Activated B cell treated with CpG ODN at 0.5 μM for 24 hours (primary cell): ENCODE measurements around the gene C10orf71. TPM values are rescaled to one million over a fixed set of nuclear protein-coding genes. Genes with fewer than 3 reads are reported as not detected.

ENCODE experiments used
- ATAC-seq: fragments of 200-7000 bp; cut with Tn5 transposase; one replicate; pipeline ENCODE4 v1.10.0; 2021; ENCODE audit warnings: low read depth, mild to moderate bottlenecking, moderate library complexity
- CTCF ChIA-PET: fragments of 350-600 bp; sonication (Branson Sonifier 250); formaldehyde crosslinking; loops from one replicate; lab custom pipeline; 2021; ENCODE audit warnings: antibody characterized with exemption; lab: Charles Lee
- POLR2A ChIA-PET: fragments of 350-600 bp; sonication (Branson Sonifier 250); formaldehyde crosslinking; loops from one replicate; lab custom pipeline; 2021; ENCODE audit warnings: antibody characterized with exemption; lab: Charles Lee
- DNase-seq: peaks from one replicate; pipeline ENCODE4 v3.0.0; 2022
- H3K27ac Mint-ChIP-seq: one replicate; pipeline ENCODE4 v1.8.0; 2020; ENCODE audit warnings: mixed read lengths
- H3K27me3 Mint-ChIP-seq: one replicate; pipeline ENCODE4 v1.8.0; 2021; ENCODE audit warnings: mixed read lengths
- H3K36me3 Mint-ChIP-seq: one replicate; pipeline ENCODE4 v1.8.0; 2021; ENCODE audit warnings: low read depth, mixed read lengths
- H3K4me1 Mint-ChIP-seq: one replicate; pipeline ENCODE4 v1.8.0; 2021; ENCODE audit warnings: mixed read lengths
- H3K4me3 Mint-ChIP-seq: one replicate; pipeline ENCODE4 v1.8.0; 2020; ENCODE audit warnings: mild to moderate bottlenecking, mixed read lengths
- H3K9me3 Mint-ChIP-seq: one replicate; pipeline ENCODE4 v1.8.0; 2020; ENCODE audit warnings: mixed read lengths
- intact Hi-C: fragments of 100-400 bp; cut with micrococcal nuclease; formaldehyde crosslinking; loops from one replicate; pipeline ENCODE4 v1.15.1; 2024
- total RNA-seq: library from RNA; stranded (reverse); gene quantifications from 2 replicates; pipeline ENCODE4 v1.2.3, GENCODE V29; 2022
- TF ChIP-seq, protein P1 (sequence below): fragments of 200-600 bp; IDR thresholded peaks from one replicate; pipeline ENCODE4 v1.8.0; 2022; ENCODE audit warnings: antibody characterized with exemption, mild to moderate bottlenecking

Gene C10orf71
- total RNA-seq, 1 donor from 2014 or later, result not detected

DNA sequence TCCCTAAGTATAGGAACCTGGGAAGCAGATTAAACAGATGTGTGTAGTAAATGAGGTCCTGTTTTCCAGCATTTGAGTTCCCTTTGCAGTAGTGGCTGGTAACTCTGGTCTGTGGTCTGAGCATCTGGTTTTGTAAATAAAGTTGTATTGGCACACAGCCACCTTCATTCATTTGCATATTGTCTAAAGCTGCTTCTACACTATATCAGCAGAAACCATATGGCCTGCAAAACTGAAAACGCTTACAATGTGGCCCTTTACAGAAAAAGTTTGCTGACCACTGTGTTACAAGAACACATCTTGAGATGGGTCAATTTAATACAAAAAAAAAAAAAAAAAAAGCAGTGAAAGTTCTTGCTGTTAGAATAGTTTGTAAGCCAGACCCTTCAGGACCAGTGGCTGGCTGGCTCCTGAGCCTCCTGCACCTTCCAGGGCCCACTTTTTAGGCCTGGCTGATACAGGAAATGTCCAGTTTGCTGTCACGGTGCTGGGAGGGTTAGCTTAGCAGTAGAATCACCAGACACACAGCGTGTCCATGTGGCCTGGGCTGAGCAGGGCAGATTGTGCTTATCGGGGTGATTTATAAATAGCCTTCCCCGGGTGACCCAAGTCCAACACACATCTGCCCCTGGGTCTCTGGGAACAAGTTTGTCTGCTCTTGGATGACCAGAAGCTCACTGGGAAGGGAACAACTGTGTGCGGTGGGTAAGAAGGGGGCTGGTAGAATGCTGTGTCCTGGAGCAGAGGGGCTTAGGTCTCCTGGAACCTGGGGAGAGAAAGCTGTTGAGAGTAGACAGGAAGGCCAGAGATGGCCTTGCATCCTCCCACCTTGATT lies 1.4 kb downstream of the C10orf71 start:
- TF ChIP-seq, protein P1, sequence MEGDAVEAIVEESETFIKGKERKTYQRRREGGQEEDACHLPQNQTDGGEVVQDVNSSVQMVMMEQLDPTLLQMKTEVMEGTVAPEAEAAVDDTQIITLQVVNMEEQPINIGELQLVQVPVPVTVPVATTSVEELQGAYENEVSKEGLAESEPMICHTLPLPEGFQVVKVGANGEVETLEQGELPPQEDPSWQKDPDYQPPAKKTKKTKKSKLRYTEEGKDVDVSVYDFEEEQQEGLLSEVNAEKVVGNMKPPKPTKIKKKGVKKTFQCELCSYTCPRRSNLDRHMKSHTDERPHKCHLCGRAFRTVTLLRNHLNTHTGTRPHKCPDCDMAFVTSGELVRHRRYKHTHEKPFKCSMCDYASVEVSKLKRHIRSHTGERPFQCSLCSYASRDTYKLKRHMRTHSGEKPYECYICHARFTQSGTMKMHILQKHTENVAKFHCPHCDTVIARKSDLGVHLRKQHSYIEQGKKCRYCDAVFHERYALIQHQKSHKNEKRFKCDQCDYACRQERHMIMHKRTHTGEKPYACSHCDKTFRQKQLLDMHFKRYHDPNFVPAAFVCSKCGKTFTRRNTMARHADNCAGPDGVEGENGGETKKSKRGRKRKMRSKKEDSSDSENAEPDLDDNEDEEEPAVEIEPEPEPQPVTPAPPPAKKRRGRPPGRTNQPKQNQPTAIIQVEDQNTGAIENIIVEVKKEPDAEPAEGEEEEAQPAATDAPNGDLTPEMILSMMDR, result no peak
- Mint-ChIP-seq H3K27me3 (no peaks in the 10 kb centered on the region), H3K27ac (no peak overlapping the region), H3K4me1 (peaks cover 23% of the 10 kb centered on the region), H3K9me3 (no peaks in the 10 kb centered on the region), H3K4me3 (no peak overlapping the region), H3K36me3 (no peaks in the 10 kb centered on the region)
- intact Hi-C loops, result loop anchor here (5.0 to 10.0 kb wide), 2 partner anchors 52 to 316 kb away; no protein-coding TSS in a partner anchor
- DNase-seq (no peak), ATAC-seq (peak; percentile 10)
- CTCF ChIA-PET, result no interaction called here
- POLR2A ChIA-PET, result no interaction called here

DNA sequence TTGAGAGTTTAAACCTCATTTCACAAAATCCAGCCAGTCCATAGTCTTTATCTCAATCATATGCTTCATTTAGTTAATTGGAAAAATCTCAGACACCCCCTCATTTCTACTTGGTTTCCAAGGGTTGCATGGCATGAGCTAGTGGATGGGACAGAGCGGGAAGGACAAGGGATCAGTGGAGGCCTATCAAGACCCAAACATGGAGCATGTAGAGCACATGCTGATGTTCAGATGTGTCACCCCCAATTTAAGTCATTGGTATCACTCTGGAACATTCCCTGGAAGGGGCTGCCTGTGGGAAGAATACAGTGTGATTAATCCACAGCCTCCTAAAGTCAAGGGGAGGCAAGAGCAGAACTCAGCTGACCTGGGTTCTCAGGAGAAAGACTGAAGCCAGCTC lies 2.3 kb downstream of the C10orf71 start:
- CTCF ChIA-PET, result no interaction called here
- POLR2A ChIA-PET, result no interaction called here
- intact Hi-C loops, result loop anchor here (5.0 to 10.0 kb wide), 2 partner anchors 51 to 317 kb away; no protein-coding TSS in a partner anchor
- no peak overlapping the region for H3K4me3 Mint-ChIP-seq
- H3K27ac Mint-ChIP-seq, result no peak overlapping the region
- H3K9me3 Mint-ChIP-seq, result no peaks in the 10 kb centered on the region
- TF ChIP-seq, protein P1, result no peak
- DNase-seq, result no peak
- peaks cover 23% of the 10 kb centered on the region for H3K4me1 Mint-ChIP-seq
- H3K36me3 Mint-ChIP-seq, result no peaks in the 10 kb centered on the region
- ATAC-seq, result no peak
- no peaks in the 10 kb centered on the region for H3K27me3 Mint-ChIP-seq

DNA sequence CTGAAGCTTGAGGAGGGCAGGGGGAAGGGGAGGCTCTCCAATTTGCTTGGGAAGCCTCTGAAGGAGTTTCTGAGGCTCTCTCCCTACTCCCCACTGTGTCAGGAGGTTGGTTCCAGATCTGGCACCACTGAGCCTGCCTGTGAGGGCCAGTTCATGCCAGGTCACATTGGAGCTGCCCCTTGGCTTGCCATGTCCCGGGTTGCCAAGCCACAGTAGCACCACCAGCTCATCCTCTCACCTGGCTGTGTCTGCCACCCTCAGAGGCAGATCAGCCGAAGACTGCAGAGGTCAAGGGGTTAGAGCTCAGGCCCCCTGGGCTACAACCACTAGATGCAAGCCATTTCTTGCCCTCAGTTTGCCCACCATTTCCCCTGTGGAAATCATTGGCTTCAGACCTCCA lies 3.1 kb downstream of the C10orf71 start:
- Mint-ChIP-seq H3K9me3 (no peaks in the 10 kb centered on the region), H3K4me3 (no peak overlapping the region), H3K27ac (no peak overlapping the region), H3K36me3 (no peaks in the 10 kb centered on the region), H3K4me1 (peaks cover 23% of the 10 kb centered on the region), H3K27me3 (no peaks in the 10 kb centered on the region)
- ChIA-PET CTCF (no interaction called here), POLR2A (no interaction called here)
- ATAC-seq, result no peak
- TF ChIP-seq, protein P1, result no peak
- intact Hi-C loops, result loop anchor here (5.0 to 10.0 kb wide), 2 partner anchors 50 to 317 kb away; no protein-coding TSS in a partner anchor
- no peak for DNase-seq

DNA sequence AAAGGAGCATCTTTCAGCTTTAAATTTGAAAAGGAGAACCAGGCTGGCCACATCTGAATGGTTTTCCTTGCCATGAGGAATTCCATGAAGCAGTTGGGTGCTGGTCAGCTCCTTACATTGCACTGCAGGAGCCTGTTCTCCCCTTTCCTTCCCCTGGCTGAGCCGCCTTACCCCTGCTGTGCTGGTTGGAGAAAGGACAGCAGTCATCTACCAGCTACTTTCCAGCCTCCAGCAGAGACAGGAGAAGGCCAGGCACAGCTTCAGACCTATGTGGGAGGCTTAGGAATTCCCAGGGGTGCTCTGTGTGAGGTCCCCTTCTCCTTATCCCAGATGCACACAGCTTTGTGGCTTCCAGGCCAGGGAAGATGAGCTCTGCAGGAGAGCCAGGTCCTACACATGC lies 4.7 kb downstream of the C10orf71 start:
- Mint-ChIP-seq H3K27me3 (no peaks in the 10 kb centered on the region), H3K27ac (no peak overlapping the region), H3K9me3 (no peaks in the 10 kb centered on the region), H3K4me3 (no peak overlapping the region), H3K36me3 (no peaks in the 10 kb centered on the region), H3K4me1 (peaks cover 22% of the 10 kb centered on the region)
- TF ChIP-seq, protein P1, result no peak
- intact Hi-C loops, result loop anchor here (5.0 to 10.0 kb wide), 2 partner anchors 49 to 319 kb away; no protein-coding TSS in a partner anchor
- ChIA-PET POLR2A (no interaction called here), CTCF (no interaction called here)
- DNase-seq (no peak), ATAC-seq (no peak)

DNA sequence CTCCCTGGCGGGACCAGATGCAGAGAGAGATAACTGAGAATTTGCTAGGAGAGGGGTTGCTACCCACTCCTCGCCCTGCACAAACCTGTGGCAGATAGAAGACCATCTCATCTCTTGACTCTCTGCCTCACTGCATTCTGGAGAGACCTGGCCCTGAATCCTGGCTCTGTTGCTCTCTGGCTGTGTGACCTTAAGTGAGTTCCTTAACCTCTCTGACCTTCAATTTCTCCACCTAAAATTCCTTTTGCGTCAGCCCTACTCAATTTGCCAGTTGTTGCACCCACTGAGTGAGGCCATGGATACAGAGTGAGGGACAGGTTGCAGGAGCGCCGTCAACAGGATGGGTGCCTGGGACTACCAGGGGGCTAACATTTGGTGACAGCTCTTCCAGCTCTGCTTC lies 5.2 kb downstream of the C10orf71 start:
- H3K4me3 Mint-ChIP-seq, result no peak overlapping the region
- H3K27me3 Mint-ChIP-seq, result no peaks in the 10 kb centered on the region
- ChIA-PET CTCF (no interaction called here), POLR2A (no interaction called here)
- TF ChIP-seq, protein P1, result no peak
- peaks cover 22% of the 10 kb centered on the region for H3K4me1 Mint-ChIP-seq
- no peaks in the 10 kb centered on the region for H3K9me3 Mint-ChIP-seq
- no peak overlapping the region for H3K27ac Mint-ChIP-seq
- intact Hi-C loops, result loop anchor here (5.0 to 10.0 kb wide), 2 partner anchors 48 to 319 kb away; no protein-coding TSS in a partner anchor
- H3K36me3 Mint-ChIP-seq, result no peaks in the 10 kb centered on the region
- DNase-seq, result no peak
- no peak for ATAC-seq
